LoVo (cell line): ENCODE results near the gene ECE2.
"Not testable (repeated sequence)": the region's sequence is repeated elsewhere in the genome, so short reads cannot be mapped to it uniquely, and the experiment has no call there.

Experiments
- DNase-seq: peaks from one replicate; pipeline ENCODE4 v3.0.0-alpha.2; 2016; ENCODE audit warnings: low spot score

Gene ECE2

DNA sequence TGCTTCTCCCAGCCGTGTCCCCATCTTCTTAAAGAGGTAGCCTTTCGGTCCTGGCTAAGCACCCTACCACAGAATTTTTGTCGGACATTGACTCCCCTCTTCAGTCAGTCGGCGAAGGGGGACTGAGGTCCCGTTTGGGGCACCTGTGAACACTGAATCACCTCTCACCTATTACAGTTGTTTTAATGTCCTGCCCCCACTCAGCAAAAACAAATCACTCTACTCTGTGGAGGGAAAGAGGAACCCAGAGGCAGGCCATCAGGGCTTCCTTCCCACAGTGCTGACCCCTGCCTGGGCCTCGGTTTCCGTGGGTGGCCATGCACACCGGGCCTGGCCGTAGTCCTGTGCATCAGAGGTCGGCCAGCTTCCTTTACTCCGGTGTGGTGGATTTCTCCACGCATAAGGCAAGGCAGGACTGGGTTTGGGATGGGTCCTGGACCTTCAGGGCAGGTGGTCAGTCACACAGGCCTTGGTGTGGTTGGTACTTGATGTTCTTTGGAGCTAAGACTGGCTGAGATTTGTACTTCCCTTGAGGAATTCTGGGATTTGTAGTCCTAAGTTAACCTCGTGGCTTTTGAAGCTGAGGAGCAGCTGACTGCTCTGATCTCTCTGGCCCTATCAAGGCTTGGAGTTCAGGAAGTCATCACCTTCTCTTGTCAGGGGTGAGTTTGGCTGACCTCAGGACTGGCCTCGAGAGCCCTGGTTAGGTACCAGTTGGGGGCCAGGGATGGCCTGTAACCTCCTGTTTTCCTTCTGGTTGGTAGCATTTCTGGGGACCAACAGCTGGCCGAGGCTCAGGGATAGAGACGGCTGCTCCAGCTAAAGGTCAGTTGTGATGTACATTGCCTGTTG, 61.0 kb downstream of the ECE2 start:
- DNase-seq: no peak

DNA sequence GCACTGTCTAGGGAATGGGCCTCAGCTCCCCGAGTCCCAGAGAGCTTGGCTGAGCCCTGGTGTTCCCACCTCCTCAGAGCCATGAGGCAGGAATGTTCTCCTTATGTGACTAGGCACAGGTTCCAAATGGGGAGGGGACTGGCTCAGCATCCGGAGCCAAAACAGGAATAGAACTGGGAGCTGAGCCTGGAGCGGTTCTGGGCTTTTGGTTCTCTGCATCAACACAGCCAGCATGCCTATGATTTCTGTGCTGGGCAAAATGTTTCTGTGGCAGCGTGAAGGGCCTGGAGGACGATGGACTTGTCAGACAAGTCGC, 61.5 kb downstream of the ECE2 start, which contains the start of gene FAM131A:
Gene FAM131A (plus strand): TSS at position 202 of the 316 bp plus-strand sequence. CDS start 31 bp downstream, at position 233.
- DNase-seq: no peak

DNA sequence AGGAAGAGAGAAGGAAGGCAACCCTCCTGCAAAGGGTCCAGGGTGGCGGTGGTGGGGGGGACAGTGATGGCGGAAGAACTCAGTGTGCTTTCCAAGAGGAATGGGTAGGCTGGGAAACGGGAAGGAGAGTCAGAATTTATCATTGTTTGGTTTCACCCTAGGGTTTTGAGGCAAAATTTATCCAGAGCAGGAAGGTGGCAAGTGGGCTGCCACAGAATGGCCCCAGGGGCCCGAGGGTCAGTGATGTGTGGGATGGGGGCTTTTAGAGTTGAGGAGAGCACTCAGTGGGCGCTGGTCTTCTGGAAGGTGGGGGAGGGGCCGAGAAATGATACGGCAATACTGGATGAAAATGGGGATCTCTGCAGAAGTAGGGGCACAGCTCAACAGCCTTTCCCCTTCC, 62.2 kb downstream of the ECE2 start:
- no peak for DNase-seq

DNA sequence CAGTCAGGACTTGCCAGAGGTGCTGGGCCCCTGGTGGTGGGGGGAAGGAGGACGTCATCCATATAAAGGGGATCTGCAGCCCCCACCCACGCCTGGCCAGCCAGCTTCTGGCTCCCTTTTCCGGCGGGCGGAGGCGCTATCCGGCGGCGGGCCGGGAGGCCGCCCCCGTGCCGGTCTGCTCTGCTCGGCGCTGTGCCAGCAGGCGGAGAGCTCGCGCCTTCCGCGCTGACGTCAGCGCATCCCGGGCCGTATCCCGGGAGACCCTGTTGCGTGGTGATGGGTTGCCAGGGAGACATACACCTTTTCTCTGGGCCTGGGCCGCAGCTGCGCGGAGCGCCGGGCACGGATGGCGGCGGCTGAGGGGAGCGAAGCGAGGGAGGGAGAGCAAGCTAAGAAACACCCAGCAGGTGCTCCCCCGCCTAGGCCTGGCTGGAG, 62.7 kb downstream of the ECE2 start:
- no peak for DNase-seq

DNA sequence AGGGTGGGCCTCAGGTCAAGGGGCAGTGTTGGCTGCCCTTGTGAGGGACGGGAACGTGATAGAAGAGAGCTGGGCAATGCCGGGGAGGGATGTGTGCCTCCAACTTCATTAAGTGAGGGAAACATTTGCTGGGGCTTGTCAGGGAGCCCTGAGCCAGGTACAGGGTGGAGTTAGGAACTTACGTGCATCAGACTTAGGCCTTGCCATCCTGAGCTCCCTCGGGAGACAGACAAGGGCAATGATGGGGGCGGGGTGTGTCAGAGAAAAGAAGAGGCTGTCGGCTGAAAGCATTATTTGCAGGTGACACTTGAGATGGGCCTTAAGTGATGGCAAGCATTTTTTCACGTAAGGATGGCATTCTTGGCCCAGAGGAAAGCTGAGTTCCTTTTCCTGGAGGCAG, 63.2 kb downstream of the ECE2 start:
- DNase-seq: no peak

DNA sequence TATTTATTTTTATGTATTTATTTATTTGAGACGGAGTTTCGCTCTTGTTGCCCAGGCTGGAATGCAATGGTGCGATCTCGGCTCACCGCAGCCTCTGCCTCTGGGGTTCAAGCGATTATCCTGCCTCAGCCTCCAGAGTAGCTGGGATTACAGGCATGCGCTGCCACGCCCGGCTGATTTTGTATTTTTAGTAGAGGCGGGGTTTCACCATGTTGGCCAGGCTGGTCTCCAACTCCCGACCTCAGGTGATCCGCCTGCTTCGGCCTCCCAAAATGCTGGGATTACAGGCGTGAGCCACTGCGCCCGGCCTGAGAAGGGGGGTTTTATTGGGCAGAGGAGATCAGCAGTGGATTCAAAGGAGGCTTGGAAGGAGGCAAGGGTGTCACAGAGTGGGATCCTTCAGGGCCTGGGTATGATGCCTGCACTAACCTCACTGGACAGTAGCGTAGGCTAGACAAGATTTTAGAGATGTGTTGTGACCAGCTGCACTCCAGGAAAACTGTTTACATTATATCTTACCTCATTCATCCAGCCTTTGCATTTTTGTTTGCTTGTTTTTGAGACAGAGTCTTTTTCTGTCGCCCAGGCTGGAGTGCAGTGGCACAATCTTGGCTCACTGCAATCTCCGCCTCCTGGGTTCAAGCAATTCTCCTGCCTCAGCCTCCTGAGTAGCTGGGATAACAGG, 63.8 kb downstream of the ECE2 start:
- not testable (repeated sequence) for DNase-seq

DNA sequence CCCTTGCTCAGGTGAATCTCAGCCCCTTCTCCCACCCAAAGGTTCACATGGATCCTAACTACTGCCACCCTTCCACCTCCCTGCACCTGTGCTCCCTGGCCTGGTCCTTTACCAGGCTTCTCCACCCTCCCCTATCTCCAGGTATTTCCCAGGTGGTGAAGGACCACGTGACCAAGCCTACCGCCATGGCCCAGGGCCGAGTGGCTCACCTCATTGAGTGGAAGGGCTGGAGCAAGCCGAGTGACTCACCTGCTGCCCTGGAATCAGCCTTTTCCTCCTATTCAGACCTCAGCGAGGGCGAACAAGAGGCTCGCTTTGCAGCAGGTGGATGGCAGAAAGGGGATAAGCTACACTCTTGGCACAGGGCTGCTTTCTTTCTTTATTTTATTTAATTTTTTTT, 66.1 kb downstream of the ECE2 start:
- DNase-seq: no peak
